HepG2 (cell line): ENCODE measurements around the gene SIRT7. TPM values are rescaled to one million over a fixed set of nuclear protein-coding genes. Genes with fewer than 3 reads are reported as not detected.

Experiments used
- BRCA1 ChIP-seq: sonication (generic); formaldehyde crosslinking; IDR thresholded peaks from 2 replicates; pipeline ENCODE4 v1.4.0; 2020; ENCODE audit warnings: missing genetic modification reagents
- CCAR2 ChIP-seq: fragments of 200-400 bp; formaldehyde crosslinking; optimal IDR thresholded peaks from 2 replicates; pipeline ENCODE3; 2018; ENCODE audit warnings: low read depth, mild to moderate bottlenecking, low read length, moderate library complexity
- ETV5 ChIP-seq: IDR thresholded peaks from 2 replicates; pipeline ENCODE4 v1.6.1; 2018; ENCODE audit warnings: missing biosample characterization, missing genetic modification reagents, inconsistent platforms, borderline replicate concordance
- FLYWCH1 ChIP-seq: sonication (generic); formaldehyde crosslinking; IDR thresholded peaks from 2 replicates; pipeline ENCODE4 v1.8.1; 2023; ENCODE audit warnings: mild to moderate bottlenecking, missing genetic modification reagents
- FOXO1 ChIP-seq: sonication (generic); formaldehyde crosslinking; IDR thresholded peaks from 2 replicates; pipeline ENCODE4 v1.4.0; 2020; ENCODE audit warnings: missing genetic modification reagents
- ISX ChIP-seq: sonication (generic); formaldehyde crosslinking; conservative IDR thresholded peaks from 2 replicates; pipeline ENCODE4 v1.5.0; 2020; ENCODE audit warnings: missing genetic modification reagents
- KDM5A ChIP-seq: fragments of 200-600 bp; sonication (generic); IDR thresholded peaks from 2 replicates; pipeline ENCODE4 v1.7.0; 2018; ENCODE audit warnings: antibody characterized with exemption, mild to moderate bottlenecking, low read length, borderline replicate concordance
- MXD4 ChIP-seq: IDR thresholded peaks from 2 replicates; pipeline ENCODE4 v1.6.1; 2016; ENCODE audit warnings: mild to moderate bottlenecking, missing biosample characterization, missing genetic modification reagents
- NFRKB ChIP-seq: fragments of 450-650 bp; IDR thresholded peaks from 2 replicates; pipeline ENCODE4 v1.6.1; 2017
- SP4 ChIP-seq: sonication (generic); formaldehyde crosslinking; IDR thresholded peaks from 2 replicates; pipeline ENCODE4 v1.8.1; 2023; ENCODE audit warnings: mild to moderate bottlenecking, missing genetic modification reagents
- TFE3 ChIP-seq: IDR thresholded peaks from 2 replicates; pipeline ENCODE4 v1.6.1; 2016
- TSC22D2 ChIP-seq: sonication (generic); formaldehyde crosslinking; IDR thresholded peaks from 2 replicates; pipeline ENCODE4 v1.5.1; 2020; ENCODE audit warnings: missing genetic modification reagents, mild to moderate bottlenecking, borderline replicate concordance
- ZBTB44 ChIP-seq: sonication (generic); formaldehyde crosslinking; IDR thresholded peaks from 2 replicates; pipeline ENCODE4 v1.4.0; 2020; ENCODE audit warnings: missing genetic modification reagents
- ZMYM2 ChIP-seq: sonication (generic); formaldehyde crosslinking; IDR thresholded peaks from 2 replicates; pipeline ENCODE4 v1.8.0; 2022; ENCODE audit warnings: mild to moderate bottlenecking, missing genetic modification reagents
- ZNF18 ChIP-seq: sonication (generic); formaldehyde crosslinking; IDR thresholded peaks from 2 replicates; pipeline ENCODE4 v1.8.0; 2022; ENCODE audit warnings: mild to moderate bottlenecking, missing genetic modification reagents; ENCODE audit not compliant: insufficient replicate concordance
- ZNF317 ChIP-seq: sonication (generic); formaldehyde crosslinking; IDR thresholded peaks from 2 replicates; pipeline ENCODE4 v1.5.0; 2020; ENCODE audit warnings: mild to moderate bottlenecking, missing genetic modification reagents
- ZNF629 ChIP-seq: sonication (generic); formaldehyde crosslinking; conservative IDR thresholded peaks from 2 replicates; pipeline ENCODE4 v1.5.0; 2020; ENCODE audit warnings: missing genetic modification reagents
- ZNF639 ChIP-seq: conservative IDR thresholded peaks from 2 replicates; pipeline ENCODE4 v1.6.1; 2018; ENCODE audit warnings: missing genetic modification reagents
- ZNF784 ChIP-seq: sonication (generic); formaldehyde crosslinking; IDR thresholded peaks from 2 replicates; pipeline ENCODE4 v1.5.1; 2020; ENCODE audit warnings: missing genetic modification reagents, mild to moderate bottlenecking, borderline replicate concordance
- ZUFSP ChIP-seq: sonication (generic); formaldehyde crosslinking; IDR thresholded peaks from 2 replicates; pipeline ENCODE4 v1.9.0; 2021; ENCODE audit warnings: missing genetic modification reagents, mild to moderate bottlenecking, borderline replicate concordance
- polyA plus RNA-seq, 8 experiments: library from polyadenylated mRNA; depleted of rRNA in 3 of 8; stranded (reverse) in 7 of 8; unstranded in 1 of 8; fragments of >200 nt; fragmentation: Illumina TruSeq in 4 of 8; extraction: Trizol in 4 of 8; gene quantifications; 2 replicates each; pipeline versions ENCODE4 v1.2.1 to v1.2.3, GENCODE V29; 2011 to 2016; ENCODE audit warnings: low read depth in 4 of 8, missing spikeins in 1 of 8, mixed read lengths in 1 of 8; ENCODE audit not compliant: insufficient read depth in 1 of 8
- total RNA-seq, 5 experiments: library from RNA; depleted of rRNA; stranded (reverse); fragments of >200 nt; fragmentation: Illumina TruSeq; extraction: Trizol; gene quantifications; 2 replicates each; pipeline ENCODE4 v1.2.3, GENCODE V29; 2016; ENCODE audit warnings: low read depth in 1 of 5

SIRT7 gene
- total and polyA plus RNA-seq, 2 of the 13 experiments (the other 11 are each of a cell fraction or from before 2014, with no cell fraction given), result 8.3 to 24.8 TPM

- TF ChIP-seq ZNF784 (CRISPR knock-in tag), result 0 out of 2 replicates have a peak, but pooled peaks have one; percentile 69
- TF ChIP-seq ZNF18 (CRISPR knock-in tag), result peak; percentile 83
- no peak for TF ChIP-seq ZUFSP
- peak; percentile 71; the same call in 1 of the 2 replicates for TF ChIP-seq ISX (CRISPR knock-in tag)
- TF ChIP-seq ZBTB44 (CRISPR knock-in tag), result no peak
- TF ChIP-seq NFRKB, result no peak
- no peak for TF ChIP-seq FLYWCH1 (CRISPR knock-in tag)
- TF ChIP-seq ZNF639 (CRISPR knock-in tag), result peak; percentile 83; the same call in 1 of the 2 replicates
- peak; percentile 89 for TF ChIP-seq ZNF317 (CRISPR knock-in tag)
- TF ChIP-seq CCAR2, result no peak
- TF ChIP-seq ZMYM2 (CRISPR knock-in tag), result no peak
- TF ChIP-seq ZNF629 (CRISPR knock-in tag), result peak; percentile 81; the same call in 1 of the 2 replicates
- TF ChIP-seq FOXO1 (CRISPR knock-in tag), result peak; percentile 22
- TF ChIP-seq KDM5A, result no peak
- peak; percentile 82 for TF ChIP-seq ETV5 (CRISPR knock-in tag)
- TF ChIP-seq SP4 (CRISPR knock-in tag), result no peak
- TF ChIP-seq MXD4 (CRISPR knock-in tag), result peak; percentile 90
- no peak for TF ChIP-seq TSC22D2 (CRISPR knock-in tag)
- 0 out of 2 replicates have a peak, but pooled peaks have one; percentile 31 for TF ChIP-seq BRCA1 (CRISPR knock-in tag)
- TF ChIP-seq TFE3, result peak; percentile 88
Observed at GRCh38 chr17:81909966-81910839, 7.8 kb downstream of the SIRT7 start (continued).
